ENCODE data around the gene DLST.

DLST gene

GRCh38 chr14:74881431-74882102 is at the start of gene DLST:
DLST (plus strand) TSS chr14:74881916; CDS start chr14:74881954, 38 bp downstream.
- peak; percentile 88 for DNase-seq

GRCh38 chr14:74832849-74833248 is 48.9 kb upstream of the DLST start:
- no peak for DNase-seq

- no peak for DNase-seq
Measured at GRCh38 chr14:74834692-74835392, 46.9 kb upstream of the DLST start.

- no peak for DNase-seq
Measured at GRCh38 chr14:74835645-74836250, 46.0 kb upstream of the DLST start.

- DNase-seq, result no peak
Measured at GRCh38 chr14:74836251-74836960, 45.3 kb upstream of the DLST start.

- no peak for DNase-seq
Measured at GRCh38 chr14:74838166-74838565, 43.5 kb upstream of the DLST start.

- DNase-seq, result no peak
Measured at GRCh38 chr14:74840603-74841030, 41.1 kb upstream of the DLST start.

- peak; percentile 30 for DNase-seq
Measured at GRCh38 chr14:74841230-74842207, 40.2 kb upstream of the DLST start.

GRCh38 chr14:74843653-74844052 is 38.1 kb upstream of the DLST start:
- no peak for DNase-seq

GRCh38 chr14:74846168-74846567 is 35.5 kb upstream of the DLST start:
- DNase-seq, result no peak

GRCh38 chr14:74846968-74847665 is 34.6 kb upstream of the DLST start:
- DNase-seq, result no peak

GRCh38 chr14:74848768-74849167 is 32.9 kb upstream of the DLST start:
- no peak for DNase-seq

- no peak for DNase-seq
Measured at GRCh38 chr14:74852922-74853530, 28.7 kb upstream of the DLST start.

- DNase-seq, result no peak
Measured at GRCh38 chr14:74853581-74853980, 28.1 kb upstream of the DLST start.

- DNase-seq, result no peak
Measured at GRCh38 chr14:74855021-74855420, 26.7 kb upstream of the DLST start.

GRCh38 chr14:74855945-74856344 is 25.8 kb upstream of the DLST start:
- DNase-seq, result no peak

- no peak for DNase-seq
Measured at GRCh38 chr14:74856366-74856765, 25.4 kb upstream of the DLST start.

GRCh38 chr14:74858022-74858421 is 23.7 kb upstream of the DLST start:
- no peak for DNase-seq

GRCh38 chr14:74859757-74860552 is 21.8 kb upstream of the DLST start:
- no peak for DNase-seq

All from stimulated activated CD4-positive, alpha-beta T cell treated with anti-CD3 and anti-CD28 coated beads, Interleukin-4, amount 100 ng/mL, for 24 hours (primary cell).